HG02571 (cell line): ENCODE data around the gene MBNL1.

Experiments used
- ATAC-seq: cut with Tn5 transposase; IDR thresholded peaks from one replicate; pipeline ENCODE4 v1.9.1; 2021; ENCODE audit warnings: mild to moderate bottlenecking, moderate library complexity; ENCODE audit not compliant: unreplicated experiment

MBNL1 gene, protein sequence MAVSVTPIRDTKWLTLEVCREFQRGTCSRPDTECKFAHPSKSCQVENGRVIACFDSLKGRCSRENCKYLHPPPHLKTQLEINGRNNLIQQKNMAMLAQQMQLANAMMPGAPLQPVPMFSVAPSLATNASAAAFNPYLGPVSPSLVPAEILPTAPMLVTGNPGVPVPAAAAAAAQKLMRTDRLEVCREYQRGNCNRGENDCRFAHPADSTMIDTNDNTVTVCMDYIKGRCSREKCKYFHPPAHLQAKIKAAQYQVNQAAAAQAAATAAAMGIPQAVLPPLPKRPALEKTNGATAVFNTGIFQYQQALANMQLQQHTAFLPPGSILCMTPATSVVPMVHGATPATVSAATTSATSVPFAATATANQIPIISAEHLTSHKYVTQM

DNA sequence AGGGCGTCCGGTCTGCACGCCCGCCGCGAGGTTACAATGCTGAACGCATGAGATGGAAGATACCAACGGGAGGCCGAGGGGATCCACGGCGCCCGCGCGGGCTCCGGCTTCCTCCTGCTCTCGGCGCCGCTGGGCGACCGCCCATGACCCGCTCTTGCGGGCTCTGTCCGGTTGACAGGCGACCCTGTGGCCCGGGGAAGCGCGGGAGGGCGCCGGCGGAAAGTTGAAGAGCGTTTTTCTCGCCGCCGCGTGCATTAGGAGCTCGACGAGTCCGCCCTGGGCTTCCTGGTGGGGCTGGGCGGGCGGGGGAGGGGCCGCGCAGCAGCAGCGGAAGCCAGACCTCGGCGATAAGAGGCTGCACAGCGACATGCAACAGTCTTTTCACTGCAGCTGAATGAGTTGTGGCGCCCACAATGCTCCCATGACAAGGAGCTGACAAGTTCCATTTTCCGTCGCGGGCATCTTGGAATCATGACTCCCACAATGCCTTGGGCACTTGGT is at the start of gene MBNL1:
MBNL1 (plus strand) TSS at position 375 of the 501 bp plus-strand sequence. CDS start 31,265 bp downstream, outside the sequence.
- ATAC-seq = peak; percentile 58

DNA sequence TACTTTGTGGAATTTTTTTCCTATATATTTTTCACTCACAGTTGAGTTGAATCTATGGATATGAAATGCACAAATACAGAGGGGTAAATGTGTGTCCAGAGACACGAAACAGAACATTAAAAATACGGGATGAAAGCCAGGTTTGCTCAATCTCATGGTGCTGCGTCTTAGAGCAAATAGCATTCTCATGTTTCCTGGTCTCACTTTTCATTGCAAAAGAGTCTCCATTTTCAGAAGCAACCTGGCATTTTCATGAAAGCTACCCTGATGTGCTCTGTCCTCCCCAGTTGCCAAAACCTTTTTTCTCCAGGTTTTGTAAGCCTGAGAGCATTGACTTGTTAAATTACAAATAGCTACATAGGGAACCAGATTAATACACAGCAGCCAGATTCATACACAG is 49.5 kb upstream of the MBNL1 start:
- ATAC-seq = no peak

DNA sequence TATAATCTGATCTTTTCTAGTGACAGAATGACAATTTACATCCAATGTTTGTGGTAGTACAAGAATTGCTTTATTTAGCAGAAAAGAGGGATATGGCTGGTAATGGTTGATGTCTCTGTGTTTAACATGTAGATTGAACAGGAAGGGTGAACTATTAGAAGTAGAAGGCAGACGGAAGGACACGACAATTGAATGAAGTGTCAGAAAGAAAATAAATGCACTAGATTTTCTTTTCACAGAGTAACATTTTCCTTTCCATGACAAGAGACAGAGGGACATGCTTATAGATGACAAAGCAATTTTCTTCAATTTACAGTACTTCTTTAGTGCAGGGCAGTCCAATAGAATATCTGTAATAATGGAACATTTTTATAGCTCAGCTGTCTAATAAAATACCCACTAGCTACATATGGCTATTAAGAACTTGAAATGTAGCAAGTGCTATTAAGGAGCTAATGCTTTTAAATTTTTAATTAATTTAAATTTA is 48.9 kb upstream of the MBNL1 start:
- ATAC-seq = no peak

DNA sequence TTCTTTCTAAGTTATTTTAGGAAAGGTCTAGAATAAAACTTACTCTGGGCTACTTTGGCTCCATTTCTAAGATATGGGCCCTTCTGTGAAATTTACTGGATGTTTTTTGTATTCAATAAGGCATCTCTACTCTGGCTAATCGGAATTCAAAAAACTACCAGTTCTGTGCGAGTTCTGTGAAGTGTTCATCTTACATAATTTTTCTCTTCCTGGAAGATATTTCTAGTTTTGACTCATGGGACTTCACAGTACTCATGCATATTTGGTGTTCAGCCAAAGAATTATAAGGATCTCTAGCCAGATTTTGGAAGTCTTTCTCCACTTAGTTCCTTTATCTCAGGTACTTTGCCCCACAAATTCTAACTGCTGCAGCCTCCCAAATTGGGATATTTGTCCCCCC is 46.4 kb upstream of the MBNL1 start:
- no peak for ATAC-seq

GRCh38 chr3:152225201-152225600 is 43.5 kb upstream of the MBNL1 start:
- no peak for ATAC-seq

DNA sequence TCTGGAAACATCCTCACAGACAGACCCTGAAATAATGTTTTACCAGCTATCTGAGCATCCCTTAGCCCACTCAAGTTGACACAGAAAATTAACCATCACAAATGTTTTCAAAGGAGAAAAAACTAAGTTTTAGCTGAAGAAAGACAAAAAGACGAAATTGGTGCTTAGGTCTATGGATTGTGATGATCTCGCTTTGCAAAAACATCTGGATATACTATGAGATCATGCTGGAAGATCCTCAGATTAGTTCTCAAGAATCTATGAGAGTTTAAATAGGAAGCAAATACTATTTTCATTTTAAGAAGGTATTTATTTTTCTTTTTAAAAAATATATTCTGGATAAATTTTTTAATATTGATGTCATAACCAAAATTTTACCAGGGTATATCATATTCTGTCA is 42.6 kb upstream of the MBNL1 start:
- ATAC-seq = no peak

- ATAC-seq = no peak
Observed at GRCh38 chr3:152227027-152227426, 41.7 kb upstream of the MBNL1 start.

DNA sequence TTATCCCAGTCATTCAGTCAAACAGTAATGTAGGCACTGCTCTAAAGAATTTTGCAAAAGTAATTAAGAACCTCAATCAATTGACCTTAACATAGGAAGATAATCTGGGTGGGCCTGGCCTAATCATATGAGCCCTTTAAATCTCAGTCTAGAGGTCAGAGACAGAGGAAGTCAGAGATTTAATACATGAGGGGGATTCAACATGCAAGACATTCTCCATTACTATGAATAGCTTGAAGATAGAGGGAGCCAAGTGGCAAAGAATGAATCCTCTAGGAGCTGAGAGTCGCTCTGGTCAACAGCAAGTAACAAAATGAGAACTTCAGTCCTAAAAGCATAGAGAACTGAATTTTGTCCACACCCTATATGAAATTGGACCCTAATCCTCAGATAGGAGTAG is 39.0 kb upstream of the MBNL1 start:
- ATAC-seq = no peak

DNA sequence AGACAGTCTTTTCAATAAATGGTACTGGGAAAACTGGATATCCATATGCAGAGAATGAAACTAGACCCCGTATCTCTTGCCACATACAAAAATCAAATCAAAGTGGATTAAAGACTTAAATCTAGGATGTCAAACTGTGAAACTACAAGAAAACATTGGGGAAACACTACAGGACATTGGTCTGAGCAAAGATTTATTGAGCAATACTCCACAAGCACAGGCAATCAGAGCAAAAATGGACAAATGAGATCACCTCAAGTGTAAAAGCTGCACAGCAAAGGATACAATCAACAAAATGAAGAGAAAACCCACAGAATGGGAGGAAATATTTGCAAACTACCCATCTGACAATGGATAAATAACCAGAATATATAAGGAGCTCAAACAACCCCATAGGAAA is 38.4 kb upstream of the MBNL1 start:
- ATAC-seq = no peak

DNA sequence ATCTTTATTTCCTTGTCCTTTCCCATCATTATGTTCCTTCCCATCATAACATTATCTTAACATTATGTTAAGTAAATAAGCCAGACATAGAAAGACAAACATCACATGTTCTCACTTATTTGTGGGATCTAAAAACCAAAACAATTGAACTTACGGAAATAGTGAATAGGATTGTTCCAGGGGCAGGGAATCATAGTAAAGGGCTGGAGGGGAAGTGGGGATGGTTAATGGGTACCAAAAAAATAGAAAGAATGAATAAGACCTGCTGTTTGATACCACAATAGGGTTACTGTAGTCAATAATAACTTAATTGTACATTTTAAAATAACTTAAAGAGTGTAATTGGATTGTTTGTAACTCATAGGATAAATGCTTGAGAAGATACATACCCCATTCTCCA is 36.7 kb upstream of the MBNL1 start:
- ATAC-seq = no peak

DNA sequence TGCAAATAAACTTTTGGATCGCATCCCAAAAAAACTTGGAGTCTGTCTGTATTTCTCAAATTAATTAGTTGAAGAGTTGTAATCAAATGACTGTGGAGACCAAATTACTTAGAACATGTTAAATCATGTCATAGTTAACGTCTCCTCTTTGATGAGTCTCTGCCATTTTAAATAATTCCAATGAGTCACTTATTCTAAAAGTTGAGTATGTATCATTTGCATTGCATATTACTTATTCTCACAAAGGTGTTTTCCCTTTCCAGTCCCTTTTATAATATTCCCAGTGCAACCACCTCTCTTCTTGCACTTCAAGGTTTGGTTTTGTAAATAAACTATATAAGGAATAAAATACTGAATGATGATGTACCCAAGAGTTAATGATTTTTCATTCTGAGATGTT is 36.0 kb upstream of the MBNL1 start:
- no peak for ATAC-seq

DNA sequence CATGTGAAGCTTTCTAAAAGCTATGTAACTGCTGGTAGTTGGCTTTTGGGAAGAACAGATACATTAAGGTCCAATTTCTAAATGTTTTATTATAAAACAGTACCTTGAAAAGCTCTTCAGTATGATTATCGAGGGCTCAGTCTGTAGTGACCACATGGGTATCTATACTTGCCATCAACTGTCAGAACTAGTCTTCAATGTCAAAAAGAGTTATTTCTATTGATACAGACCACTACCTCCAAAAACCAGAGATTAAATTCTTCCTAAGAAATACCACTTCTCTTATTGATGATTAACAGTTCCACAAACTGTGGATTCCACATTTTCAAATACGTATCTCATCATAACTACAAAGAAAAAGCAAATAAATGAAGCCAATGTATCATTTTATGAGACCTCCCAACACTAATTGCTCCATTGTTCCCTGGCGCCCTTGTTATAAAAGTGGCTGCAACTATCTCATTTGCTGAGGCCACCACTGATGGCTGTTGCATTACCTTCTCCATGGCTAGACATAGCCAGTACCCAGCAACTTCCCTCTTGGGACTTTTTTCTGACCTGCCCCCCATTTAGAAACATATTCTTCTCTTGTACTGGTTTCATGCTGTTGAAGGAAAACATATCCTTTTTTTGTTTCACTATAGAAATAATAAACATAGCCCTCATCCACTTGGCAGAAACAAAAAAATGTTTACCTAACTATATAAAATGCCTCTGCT is 33.9 kb upstream of the MBNL1 start:
- ATAC-seq = no peak

DNA sequence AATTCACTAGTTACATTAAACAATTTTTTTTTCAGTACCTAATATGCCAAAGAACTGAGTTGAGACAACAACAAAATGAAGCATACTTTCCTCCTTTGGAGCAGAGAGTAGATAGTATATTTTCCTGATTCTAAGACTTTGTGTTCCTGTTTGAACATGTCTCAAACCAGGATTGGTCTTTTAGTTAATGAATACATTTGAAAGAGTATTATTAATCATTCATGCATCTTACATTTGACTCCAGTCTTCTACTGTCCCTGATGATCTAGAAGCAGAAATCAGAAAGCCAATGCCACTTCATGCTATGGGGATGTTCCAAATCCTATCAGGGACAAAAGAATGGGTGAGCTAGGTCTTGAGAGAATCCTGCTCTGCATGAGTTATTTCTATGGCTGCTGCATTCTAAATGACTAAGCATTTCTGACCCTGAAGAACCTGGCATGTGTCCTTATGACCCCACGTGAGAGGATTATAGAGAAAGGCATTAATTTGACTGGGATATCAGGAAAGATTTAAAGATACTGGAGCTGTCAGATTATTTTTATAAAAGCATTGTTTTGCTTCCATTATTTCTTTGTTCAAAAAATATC is 32.9 kb upstream of the MBNL1 start:
- ATAC-seq = no peak

DNA sequence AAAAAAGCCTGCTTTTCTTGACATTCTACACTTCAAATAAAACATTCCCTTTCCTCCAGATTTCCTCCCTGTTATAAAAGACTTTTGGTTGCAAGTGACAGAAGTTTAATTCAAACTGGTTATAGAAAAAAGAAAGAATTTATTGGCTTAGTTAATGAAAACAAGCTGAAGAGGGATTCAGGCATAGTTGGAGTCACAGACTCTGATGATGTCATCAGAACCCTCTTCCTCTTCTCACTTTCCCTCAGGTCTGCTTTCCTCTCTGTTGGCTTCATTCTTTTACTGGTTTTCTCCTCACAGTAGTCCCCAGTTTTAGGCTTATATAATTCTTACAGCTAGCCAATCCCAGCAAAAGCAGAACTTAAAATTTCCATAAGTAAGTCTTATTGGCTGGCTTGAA is 32.0 kb upstream of the MBNL1 start:
- no peak for ATAC-seq

GRCh38 chr3:152241142-152242017 is 27.3 kb upstream of the MBNL1 start:
- no peak for ATAC-seq

DNA sequence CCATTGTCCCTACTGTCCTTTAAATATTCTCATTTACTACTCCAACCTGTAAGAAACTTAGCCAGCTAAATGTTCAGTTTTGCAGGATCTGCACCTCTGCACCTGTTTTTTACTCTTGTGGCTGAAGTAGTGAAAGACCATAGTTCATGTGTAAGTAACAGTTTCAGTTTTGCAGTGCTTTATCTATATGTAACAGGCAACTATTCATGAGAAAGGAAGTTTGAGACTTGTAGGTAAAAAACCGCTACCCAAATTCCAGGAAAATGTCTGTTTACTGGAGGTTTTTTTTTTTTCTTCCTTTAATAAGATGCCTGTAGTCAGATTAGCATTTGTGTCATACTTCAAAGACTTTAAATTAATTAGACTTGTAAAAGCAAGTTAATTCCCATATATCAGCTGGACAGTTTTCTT is 25.4 kb upstream of the MBNL1 start:
- ATAC-seq = peak; percentile 72

GRCh38 chr3:152243721-152244516 is 24.8 kb upstream of the MBNL1 start:
- ATAC-seq = peak; percentile 27

DNA sequence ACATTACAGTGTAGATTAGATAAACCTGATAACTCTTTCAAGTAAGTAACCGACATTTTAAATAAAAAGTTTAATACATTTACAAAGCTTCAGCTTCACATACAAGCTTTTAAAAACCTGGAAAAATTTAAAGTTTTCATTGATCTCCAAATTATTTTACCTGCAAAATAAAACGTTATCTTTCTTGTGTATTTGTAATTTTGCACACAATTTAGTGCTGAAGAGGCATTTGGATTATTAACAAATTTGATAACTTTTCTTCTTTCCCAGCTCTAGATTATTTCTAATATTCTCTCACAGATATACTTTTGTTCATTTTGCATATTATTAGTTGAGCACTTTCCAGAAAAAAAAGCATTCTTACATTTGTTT is 24.2 kb upstream of the MBNL1 start:
- no peak for ATAC-seq

GRCh38 chr3:152245498-152246170 is 23.1 kb upstream of the MBNL1 start:
- no peak for ATAC-seq
